ENCODE data around the gene FBXO30.

DNA sequence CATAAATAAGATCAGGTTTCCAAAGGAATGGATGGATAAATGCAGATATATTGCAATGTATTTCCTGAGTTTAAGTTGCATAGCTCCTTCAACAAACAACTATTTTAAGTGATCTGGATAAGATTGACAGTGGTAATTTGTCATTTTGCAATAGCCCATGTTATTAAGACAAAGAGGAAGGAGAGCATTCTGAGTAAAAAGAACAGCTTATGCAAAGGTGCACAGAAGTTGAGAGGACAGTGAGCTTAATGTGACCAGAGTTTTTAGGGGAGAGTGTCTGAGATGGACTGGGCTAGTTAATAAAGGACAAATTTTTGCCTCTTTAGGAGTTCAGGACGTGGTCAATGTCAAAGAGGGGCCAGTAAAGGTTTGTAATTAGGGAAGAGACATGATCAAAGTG is 48.8 kb upstream of the FBXO30 start:
- TF ChIP-seq, protein P1, sequence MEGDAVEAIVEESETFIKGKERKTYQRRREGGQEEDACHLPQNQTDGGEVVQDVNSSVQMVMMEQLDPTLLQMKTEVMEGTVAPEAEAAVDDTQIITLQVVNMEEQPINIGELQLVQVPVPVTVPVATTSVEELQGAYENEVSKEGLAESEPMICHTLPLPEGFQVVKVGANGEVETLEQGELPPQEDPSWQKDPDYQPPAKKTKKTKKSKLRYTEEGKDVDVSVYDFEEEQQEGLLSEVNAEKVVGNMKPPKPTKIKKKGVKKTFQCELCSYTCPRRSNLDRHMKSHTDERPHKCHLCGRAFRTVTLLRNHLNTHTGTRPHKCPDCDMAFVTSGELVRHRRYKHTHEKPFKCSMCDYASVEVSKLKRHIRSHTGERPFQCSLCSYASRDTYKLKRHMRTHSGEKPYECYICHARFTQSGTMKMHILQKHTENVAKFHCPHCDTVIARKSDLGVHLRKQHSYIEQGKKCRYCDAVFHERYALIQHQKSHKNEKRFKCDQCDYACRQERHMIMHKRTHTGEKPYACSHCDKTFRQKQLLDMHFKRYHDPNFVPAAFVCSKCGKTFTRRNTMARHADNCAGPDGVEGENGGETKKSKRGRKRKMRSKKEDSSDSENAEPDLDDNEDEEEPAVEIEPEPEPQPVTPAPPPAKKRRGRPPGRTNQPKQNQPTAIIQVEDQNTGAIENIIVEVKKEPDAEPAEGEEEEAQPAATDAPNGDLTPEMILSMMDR (tag by site-specific recombination; IDR thresholded peaks at IDR 0.05), result no peak
- no peak for TF ChIP-seq ZNF558 (tag by site-specific recombination; IDR thresholded peaks at IDR 0.05)
- no peak for TF ChIP-seq SETDB1 (IDR thresholded peaks at IDR 0.05; ENCODE audit: insufficient read length, low read length)
- TF ChIP-seq ZNF311 (tag by site-specific recombination; IDR thresholded peaks at IDR 0.05; ENCODE audit: borderline replicate concordance), result no peak
- no peak for TF ChIP-seq ZBTB20 (tag by site-specific recombination; IDR thresholded peaks at IDR 0.05)
- no peak for TF ChIP-seq ZNF335 (tag by site-specific recombination; conservative IDR thresholded peaks at IDR 0.05)
- TF ChIP-seq, protein P2, sequence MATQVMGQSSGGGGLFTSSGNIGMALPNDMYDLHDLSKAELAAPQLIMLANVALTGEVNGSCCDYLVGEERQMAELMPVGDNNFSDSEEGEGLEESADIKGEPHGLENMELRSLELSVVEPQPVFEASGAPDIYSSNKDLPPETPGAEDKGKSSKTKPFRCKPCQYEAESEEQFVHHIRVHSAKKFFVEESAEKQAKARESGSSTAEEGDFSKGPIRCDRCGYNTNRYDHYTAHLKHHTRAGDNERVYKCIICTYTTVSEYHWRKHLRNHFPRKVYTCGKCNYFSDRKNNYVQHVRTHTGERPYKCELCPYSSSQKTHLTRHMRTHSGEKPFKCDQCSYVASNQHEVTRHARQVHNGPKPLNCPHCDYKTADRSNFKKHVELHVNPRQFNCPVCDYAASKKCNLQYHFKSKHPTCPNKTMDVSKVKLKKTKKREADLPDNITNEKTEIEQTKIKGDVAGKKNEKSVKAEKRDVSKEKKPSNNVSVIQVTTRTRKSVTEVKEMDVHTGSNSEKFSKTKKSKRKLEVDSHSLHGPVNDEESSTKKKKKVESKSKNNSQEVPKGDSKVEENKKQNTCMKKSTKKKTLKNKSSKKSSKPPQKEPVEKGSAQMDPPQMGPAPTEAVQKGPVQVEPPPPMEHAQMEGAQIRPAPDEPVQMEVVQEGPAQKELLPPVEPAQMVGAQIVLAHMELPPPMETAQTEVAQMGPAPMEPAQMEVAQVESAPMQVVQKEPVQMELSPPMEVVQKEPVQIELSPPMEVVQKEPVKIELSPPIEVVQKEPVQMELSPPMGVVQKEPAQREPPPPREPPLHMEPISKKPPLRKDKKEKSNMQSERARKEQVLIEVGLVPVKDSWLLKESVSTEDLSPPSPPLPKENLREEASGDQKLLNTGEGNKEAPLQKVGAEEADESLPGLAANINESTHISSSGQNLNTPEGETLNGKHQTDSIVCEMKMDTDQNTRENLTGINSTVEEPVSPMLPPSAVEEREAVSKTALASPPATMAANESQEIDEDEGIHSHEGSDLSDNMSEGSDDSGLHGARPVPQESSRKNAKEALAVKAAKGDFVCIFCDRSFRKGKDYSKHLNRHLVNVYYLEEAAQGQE (tag by site-specific recombination; IDR thresholded peaks at IDR 0.05), result no peak
- TF ChIP-seq ZSCAN30 (tag by site-specific recombination; IDR thresholded peaks at IDR 0.05), result no peak
- TF ChIP-seq SCRT2 (tag by site-specific recombination; IDR thresholded peaks at IDR 0.05), result no peak
- TF ChIP-seq ZNF626 (tag by site-specific recombination; IDR thresholded peaks at IDR 0.05), result no peak
- no peak for TF ChIP-seq SALL2 (tag by site-specific recombination; IDR thresholded peaks at IDR 0.05; ENCODE audit: borderline replicate concordance)
- TF ChIP-seq, protein P3, sequence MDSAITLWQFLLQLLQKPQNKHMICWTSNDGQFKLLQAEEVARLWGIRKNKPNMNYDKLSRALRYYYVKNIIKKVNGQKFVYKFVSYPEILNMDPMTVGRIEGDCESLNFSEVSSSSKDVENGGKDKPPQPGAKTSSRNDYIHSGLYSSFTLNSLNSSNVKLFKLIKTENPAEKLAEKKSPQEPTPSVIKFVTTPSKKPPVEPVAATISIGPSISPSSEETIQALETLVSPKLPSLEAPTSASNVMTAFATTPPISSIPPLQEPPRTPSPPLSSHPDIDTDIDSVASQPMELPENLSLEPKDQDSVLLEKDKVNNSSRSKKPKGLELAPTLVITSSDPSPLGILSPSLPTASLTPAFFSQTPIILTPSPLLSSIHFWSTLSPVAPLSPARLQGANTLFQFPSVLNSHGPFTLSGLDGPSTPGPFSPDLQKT (IDR thresholded peaks at IDR 0.05; ENCODE audit: borderline replicate concordance, low read depth, low read length), result no peak
- no peak for TF ChIP-seq ZNF571 (tag by site-specific recombination; IDR thresholded peaks at IDR 0.05)
- no peak for TF ChIP-seq MZF1 (tag by site-specific recombination; IDR thresholded peaks at IDR 0.05; ENCODE audit: borderline replicate concordance)

Measured in HEK293 (cell line).